GM19395 (cell line): Measurements from ENCODE around the gene AGO3.

Source experiments
- ATAC-seq: cut with Tn5 transposase; IDR thresholded peaks from one replicate; pipeline ENCODE4 v1.9.1; 2021; ENCODE audit warnings: mild to moderate bottlenecking, moderate library complexity; ENCODE audit not compliant: unreplicated experiment

AGO3 gene

GRCh38 chr1:36080801-36081200 lies 149.9 kb downstream of the AGO3 start:
- ATAC-seq: no peak

- no peak for ATAC-seq
These were observed 151.1 kb downstream of the AGO3 start for GRCh38 chr1:36081926-36082485.

GRCh38 chr1:36083219-36083618 lies 152.3 kb downstream of the AGO3 start:
- ATAC-seq: no peak

- no peak for ATAC-seq
These were observed 153.0 kb downstream of the AGO3 start, which contains the start of gene TEKT2 for GRCh38 chr1:36083635-36084496. TEKT2 (plus strand) TSS chr1:36084094; CDS start chr1:36084922, 828 bp downstream.

GRCh38 chr1:36084497-36085115 lies 153.7 kb downstream of the AGO3 start:
- ATAC-seq: no peak

GRCh38 chr1:36085126-36085525 lies 154.2 kb downstream of the AGO3 start:
- no peak for ATAC-seq

- no peak for ATAC-seq
These were observed 155.0 kb downstream of the AGO3 start for GRCh38 chr1:36085686-36086526.

- no peak for ATAC-seq
These were observed 155.8 kb downstream of the AGO3 start for GRCh38 chr1:36086529-36087232.

- ATAC-seq: no peak
These were observed 156.6 kb downstream of the AGO3 start for GRCh38 chr1:36087233-36088123.

GRCh38 chr1:36088265-36088576 lies 157.3 kb downstream of the AGO3 start:
- peak; percentile 25 for ATAC-seq

GRCh38 chr1:36088577-36089392 lies 157.9 kb downstream of the AGO3 start, which contains the start of gene ADPRS:
ADPRS (plus strand) TSS chr1:36088892; CDS start chr1:36088905, 13 bp downstream.
- ATAC-seq: peak; percentile 83

- no peak for ATAC-seq
These were observed 158.7 kb downstream of the AGO3 start for GRCh38 chr1:36089393-36090121.

GRCh38 chr1:36091141-36091540 lies 160.2 kb downstream of the AGO3 start:
- ATAC-seq: no peak

GRCh38 chr1:36091698-36092097 lies 160.8 kb downstream of the AGO3 start:
- ATAC-seq: no peak

- ATAC-seq: no peak
These were observed 161.4 kb downstream of the AGO3 start for GRCh38 chr1:36092166-36092797.

GRCh38 chr1:36092798-36093185 lies 161.9 kb downstream of the AGO3 start:
- ATAC-seq: no peak

GRCh38 chr1:36093226-36093625 lies 162.3 kb downstream of the AGO3 start:
- ATAC-seq: no peak
